ENCODE measurements around the gene RHOV. TPM values are rescaled to one million over a fixed set of nuclear protein-coding genes. Genes with fewer than 3 reads are reported as not detected.
"Not testable (repeated sequence)": the region's sequence is repeated elsewhere in the genome, so short reads cannot be mapped to it uniquely, and the experiment has no call there.

Gene RHOV
- polyA plus RNA-seq, 3 donors = 1.4 to 1.7 (median 1.4) TPM

GRCh38 chr15:40878785-40879184 lies 4.8 kb upstream of the RHOV start:
- DNase-seq (ENCODE audit: low read depth in 3 of 3, low spot score in 2 of 3) = no peak

- DNase-seq (ENCODE audit: low read depth in 3 of 3, low spot score in 2 of 3) = no peak
Observed at GRCh38 chr15:40877694-40878093, 3.7 kb upstream of the RHOV start.

GRCh38 chr15:40875991-40876730 lies 2.1 kb upstream of the RHOV start:
- DNase-seq (ENCODE audit: low read depth in 3 of 3, low spot score in 2 of 3) = no peak

- DNase-seq (ENCODE audit: low read depth in 3 of 3, low spot score in 2 of 3) = no peak
Observed at GRCh38 chr15:40872791-40873693, 992 bp downstream of the RHOV start.

- DNase-seq (ENCODE audit: low read depth in 3 of 3, low spot score in 2 of 3) = no peak
Observed at GRCh38 chr15:40871749-40872617, 2.1 kb downstream of the RHOV start.

GRCh38 chr15:40870716-40871115 lies 3.3 kb downstream of the RHOV start:
- DNase-seq (ENCODE audit: low read depth in 3 of 3, low spot score in 2 of 3) = no peak

GRCh38 chr15:40869686-40870085 lies 4.3 kb downstream of the RHOV start:
- DNase-seq (ENCODE audit: low read depth in 3 of 3, low spot score in 2 of 3) = no peak

- no peak for DNase-seq (ENCODE audit: low read depth in 3 of 3, low spot score in 2 of 3)
Observed at GRCh38 chr15:40867199-40867598, 6.8 kb downstream of the RHOV start.

GRCh38 chr15:40863660-40864270 lies 10.3 kb downstream of the RHOV start:
- DNase-seq (ENCODE audit: low read depth in 3 of 3, low spot score in 2 of 3) = no peak

- DNase-seq (ENCODE audit: low read depth in 3 of 3, low spot score in 2 of 3) = not testable (repeated sequence)
Observed at GRCh38 chr15:40861147-40861546, 12.9 kb downstream of the RHOV start.

- no peak for DNase-seq (ENCODE audit: low read depth in 3 of 3, low spot score in 2 of 3)
Observed at GRCh38 chr15:40859206-40859851, 14.7 kb downstream of the RHOV start.

GRCh38 chr15:40858706-40859105 lies 15.3 kb downstream of the RHOV start:
- DNase-seq (ENCODE audit: low read depth in 3 of 3, low spot score in 2 of 3) = no peak

- no peak for DNase-seq (ENCODE audit: low read depth in 3 of 3, low spot score in 2 of 3)
Observed at GRCh38 chr15:40857601-40858341, 16.3 kb downstream of the RHOV start.

- no peak for DNase-seq (ENCODE audit: low read depth in 3 of 3, low spot score in 2 of 3)
Observed at GRCh38 chr15:40856746-40857145, 17.3 kb downstream of the RHOV start.

- no peak for DNase-seq (ENCODE audit: low read depth in 3 of 3, low spot score in 2 of 3)
Observed at GRCh38 chr15:40855706-40856234, 18.3 kb downstream of the RHOV start.

GRCh38 chr15:40854161-40854560 lies 19.9 kb downstream of the RHOV start:
- no peak for DNase-seq (ENCODE audit: low read depth in 3 of 3, low spot score in 2 of 3)

- no peak for DNase-seq (ENCODE audit: low read depth in 3 of 3, low spot score in 2 of 3)
Observed at GRCh38 chr15:40853241-40853890, 20.7 kb downstream of the RHOV start.

- DNase-seq (ENCODE audit: low read depth in 3 of 3, low spot score in 2 of 3) = no peak
Observed at GRCh38 chr15:40852529-40852928, 21.5 kb downstream of the RHOV start.

Data from right renal cortex interstitium (tissue), 3 donors.